ENCODE results near the gene COMMD1.
"Not testable (repeated sequence)": the region's sequence is repeated elsewhere in the genome, so short reads cannot be mapped to it uniquely, and the experiment has no call there.

COMMD1 gene

DNA sequence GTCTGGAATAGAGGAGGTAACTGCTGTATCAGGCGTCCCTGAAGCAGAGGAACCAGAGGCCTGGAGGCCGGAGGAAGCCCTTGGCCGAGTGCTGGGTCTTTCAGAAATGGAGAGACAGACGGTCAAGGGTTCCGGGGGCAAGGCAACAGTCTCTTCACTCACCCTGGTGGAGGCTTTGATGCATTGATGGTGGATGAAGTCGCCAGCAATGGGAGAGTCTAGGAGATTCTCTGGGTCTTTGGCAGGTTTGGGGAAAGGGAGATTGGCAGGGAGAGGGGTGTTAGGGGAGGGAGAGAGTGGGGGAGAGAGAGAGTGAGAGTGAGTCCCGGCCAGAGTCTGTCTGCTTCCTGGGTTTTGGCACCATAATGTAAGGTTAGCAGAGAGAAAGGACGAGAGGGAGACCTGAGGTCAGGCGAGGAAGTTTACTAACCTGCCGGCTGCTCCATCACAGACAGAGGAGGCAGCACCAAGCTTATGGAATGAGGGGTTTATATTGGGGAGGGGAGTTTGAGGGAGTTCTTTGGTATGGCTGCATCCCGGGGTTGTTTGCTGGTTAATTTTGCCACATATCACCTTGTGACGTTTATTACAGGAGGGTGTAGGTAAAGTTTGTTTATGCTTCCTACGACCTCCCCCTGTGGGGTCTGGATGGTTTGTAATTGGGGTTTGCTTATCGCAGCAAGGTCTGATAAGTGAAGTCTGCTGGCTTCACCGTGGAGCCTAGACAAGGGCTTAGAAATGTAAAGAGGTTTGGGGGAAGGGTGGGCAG is 19.6 kb downstream of the COMMD1 start:
- DNase-seq: no peak

DNA sequence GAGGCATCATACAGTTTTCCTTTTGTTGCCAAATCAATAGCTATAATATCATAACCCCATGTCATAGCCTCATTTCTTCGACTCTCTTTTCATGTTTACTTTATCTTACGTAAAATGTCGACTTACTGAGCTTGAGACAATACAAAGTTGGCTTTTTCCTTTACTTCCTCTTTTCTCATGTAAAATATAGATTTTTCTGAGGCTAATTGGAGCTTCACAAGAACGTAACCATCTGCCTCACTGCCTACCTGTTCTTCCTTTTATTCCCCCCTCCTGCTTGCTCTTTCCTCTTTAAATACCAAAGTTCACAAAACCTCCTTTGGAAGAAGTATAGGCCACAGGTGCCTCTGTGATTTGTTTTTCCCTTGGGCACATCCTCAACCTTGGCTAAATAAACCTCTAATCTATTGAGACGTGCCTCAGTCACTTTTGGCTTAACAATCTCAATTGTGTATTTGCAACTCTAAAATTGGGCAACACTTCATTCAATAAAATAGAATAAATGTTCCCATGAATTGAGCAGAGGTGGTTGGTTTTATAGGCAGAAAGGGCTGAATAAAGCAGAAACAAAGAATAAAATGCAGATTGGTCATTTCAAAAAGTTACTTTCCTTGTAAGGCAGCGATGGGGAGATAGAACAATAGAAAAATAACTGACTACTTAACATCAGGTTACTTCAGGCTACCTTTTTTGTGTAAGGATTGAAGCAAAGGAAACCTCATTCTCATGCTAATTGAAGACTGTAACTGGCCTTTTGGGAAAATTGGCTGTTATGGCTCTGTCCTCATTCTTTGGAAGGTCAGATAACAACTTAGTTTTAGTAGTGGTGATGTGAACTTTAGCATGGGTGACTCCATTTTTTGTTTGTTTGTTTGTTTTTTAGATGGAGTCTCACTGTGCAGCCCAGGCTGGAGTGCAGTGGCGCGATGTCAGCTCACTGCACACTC is 21.3 kb downstream of the COMMD1 start:
- no peak for DNase-seq

DNA sequence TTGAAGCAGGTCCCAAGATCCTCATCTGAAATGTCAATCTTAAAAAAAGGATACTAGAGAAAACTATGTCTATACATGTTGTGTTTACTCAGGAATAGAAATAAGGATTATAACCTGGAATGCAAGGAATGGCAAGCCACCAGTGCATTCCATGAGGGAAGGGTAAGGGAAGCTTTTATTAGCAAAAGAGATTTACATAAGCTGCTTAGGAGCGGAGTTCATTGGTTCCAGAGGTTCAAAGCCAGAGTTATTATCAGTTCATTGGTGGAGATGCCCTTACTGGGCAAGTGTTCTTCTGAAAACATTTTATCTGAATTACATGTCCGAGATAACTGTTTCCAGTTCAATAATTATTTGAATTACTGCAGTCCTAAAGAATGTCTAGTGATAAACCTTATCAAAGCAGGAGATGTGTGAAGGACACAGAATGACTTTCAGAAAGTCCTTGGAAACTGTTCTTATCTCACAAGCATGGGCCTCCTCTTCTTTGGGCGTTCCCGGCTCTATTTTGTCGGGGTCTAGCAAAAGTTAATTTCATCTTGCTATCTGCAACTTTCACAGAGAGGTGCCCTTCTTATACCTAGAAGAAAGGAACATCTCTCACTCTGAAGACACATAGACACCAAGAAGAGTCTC is 23.5 kb downstream of the COMMD1 start:
- DNase-seq: no peak

DNA sequence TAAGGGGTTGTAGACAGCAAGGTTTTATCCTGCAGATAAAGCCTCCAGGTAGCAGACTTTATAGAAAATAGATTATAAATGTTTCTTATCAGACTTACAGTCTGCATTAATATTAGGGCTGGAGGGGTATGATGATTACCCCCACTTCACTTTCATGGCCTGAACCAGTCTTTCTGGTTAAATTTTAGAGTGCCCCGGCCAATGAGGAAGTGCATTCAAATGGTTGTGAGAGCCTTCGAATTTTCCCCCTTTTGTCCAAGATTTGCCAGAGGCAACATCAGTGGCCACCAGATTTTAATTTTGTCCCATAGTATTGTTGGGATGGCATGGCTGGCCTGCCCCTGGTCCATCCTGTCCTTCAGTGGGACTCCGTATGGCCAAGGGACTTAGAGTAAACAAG is 31.6 kb downstream of the COMMD1 start:
- no peak for DNase-seq

GRCh38 chr2:61937886-61938285 is 32.4 kb downstream of the COMMD1 start:
- no peak for DNase-seq

- no peak for DNase-seq
Measured at GRCh38 chr2:61938511-61938910, 33.0 kb downstream of the COMMD1 start.

GRCh38 chr2:61943251-61943650 is 37.8 kb downstream of the COMMD1 start:
- DNase-seq: no peak

- no peak for DNase-seq
Measured at GRCh38 chr2:61946666-61947065, 41.2 kb downstream of the COMMD1 start.

- no peak for DNase-seq
Measured at GRCh38 chr2:61948661-61949457, 43.4 kb downstream of the COMMD1 start.

- no peak for DNase-seq
Measured at GRCh38 chr2:61949458-61949713, 43.9 kb downstream of the COMMD1 start.

- no peak for DNase-seq
Measured at GRCh38 chr2:61949714-61950560, 44.5 kb downstream of the COMMD1 start.

GRCh38 chr2:61950571-61951315 is 45.3 kb downstream of the COMMD1 start:
- no peak for DNase-seq

DNA sequence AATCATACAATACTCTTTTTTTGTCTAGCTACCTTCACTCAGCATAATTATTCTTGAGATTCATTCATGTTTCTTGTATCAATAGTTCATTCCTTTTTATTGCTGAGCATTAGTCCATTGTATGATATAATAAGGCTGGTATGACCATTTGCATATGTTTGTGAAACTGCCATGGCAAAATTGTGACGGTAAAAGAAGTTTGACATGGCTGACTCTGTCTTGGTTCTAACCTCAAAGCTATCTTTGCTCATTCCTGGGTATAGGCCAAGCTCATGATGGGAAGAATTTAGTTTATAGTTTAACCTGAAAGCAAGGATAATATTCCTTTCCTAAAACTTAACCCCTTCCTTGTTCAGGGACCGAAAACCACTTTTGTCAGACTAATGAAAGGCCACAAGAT is 46.4 kb downstream of the COMMD1 start:
- no peak for DNase-seq

GRCh38 chr2:61952288-61952687 is 46.8 kb downstream of the COMMD1 start:
- DNase-seq: no peak

GRCh38 chr2:61954856-61955255 is 49.4 kb downstream of the COMMD1 start:
- DNase-seq: not testable (repeated sequence)

GRCh38 chr2:61959381-61960293 is 54.2 kb downstream of the COMMD1 start:
- DNase-seq: no peak

DNA sequence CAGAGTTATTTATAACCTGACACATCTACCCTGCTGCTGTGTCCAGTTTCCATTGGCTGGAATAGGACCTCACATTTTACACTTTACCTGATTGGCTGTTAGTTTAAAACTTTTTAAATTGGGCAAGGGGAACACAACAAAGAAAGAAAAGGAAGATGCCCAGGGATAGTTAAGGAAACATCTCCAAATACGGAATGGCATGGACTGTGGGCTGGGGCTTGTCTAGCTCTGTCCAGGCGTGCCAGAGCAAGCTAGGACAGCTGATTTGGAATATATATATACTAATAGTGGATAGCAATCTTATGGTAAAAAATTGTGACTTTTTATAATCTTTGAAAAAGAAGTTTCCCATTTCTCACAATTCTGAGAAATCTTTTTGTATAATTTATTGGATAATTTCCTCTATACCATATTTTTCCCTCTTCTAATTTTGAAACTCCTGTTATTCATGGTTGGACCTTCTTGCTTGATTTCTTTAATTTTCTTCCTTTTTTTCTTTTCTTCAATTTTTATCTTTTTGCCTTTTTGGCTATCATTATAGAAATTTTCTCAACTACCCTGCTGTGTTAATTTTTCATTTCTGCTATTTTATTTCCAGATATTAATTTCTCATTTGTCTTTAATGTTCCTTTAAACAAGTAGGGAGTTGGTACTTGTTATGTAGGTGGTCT is 55.9 kb downstream of the COMMD1 start:
- DNase-seq: no peak

DNA sequence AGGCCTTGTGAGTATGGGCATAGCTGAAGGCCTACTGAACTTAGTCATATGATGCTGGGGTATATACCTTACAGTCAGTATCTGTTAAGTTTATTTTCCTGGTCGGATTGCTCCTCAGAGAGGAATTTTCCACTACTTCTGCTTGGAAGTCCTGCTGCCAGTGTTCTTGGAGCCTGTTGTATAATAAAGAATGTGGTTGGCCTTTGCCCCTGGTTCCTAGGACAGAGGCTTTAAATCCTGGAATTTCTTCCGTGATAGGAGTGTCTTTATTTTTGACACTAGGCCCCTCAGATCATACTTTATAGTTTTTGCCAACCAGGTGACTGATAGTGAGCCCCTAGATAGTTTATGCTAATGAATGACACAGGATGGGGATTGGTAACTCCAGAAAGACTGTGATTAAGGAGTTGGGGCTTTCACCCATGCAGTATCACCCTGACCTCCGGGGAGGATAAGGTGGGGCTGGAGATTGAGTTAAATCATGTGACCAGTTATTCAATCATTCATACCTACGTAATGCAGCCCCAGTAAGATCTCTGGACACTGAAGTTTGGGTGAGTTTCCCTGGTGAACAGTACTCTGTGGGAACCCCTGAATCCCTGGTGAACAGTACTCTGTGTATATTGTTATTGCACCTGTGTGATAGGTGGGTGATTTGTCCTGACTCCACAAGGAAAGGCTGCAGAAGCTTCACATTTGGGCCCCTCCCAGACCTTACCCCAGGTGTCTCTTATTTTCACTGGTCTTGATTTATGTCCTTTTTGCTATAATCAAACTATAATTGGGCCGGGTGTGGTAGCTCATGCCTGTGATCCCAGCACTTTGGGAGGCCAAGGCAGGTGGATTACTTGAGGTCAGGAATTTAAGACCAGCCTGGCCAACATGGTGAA is 56.9 kb downstream of the COMMD1 start:
- DNase-seq: no peak

Data from GOT3 (cell line).